ENCODE results near the gene MEIKIN.

DNA sequence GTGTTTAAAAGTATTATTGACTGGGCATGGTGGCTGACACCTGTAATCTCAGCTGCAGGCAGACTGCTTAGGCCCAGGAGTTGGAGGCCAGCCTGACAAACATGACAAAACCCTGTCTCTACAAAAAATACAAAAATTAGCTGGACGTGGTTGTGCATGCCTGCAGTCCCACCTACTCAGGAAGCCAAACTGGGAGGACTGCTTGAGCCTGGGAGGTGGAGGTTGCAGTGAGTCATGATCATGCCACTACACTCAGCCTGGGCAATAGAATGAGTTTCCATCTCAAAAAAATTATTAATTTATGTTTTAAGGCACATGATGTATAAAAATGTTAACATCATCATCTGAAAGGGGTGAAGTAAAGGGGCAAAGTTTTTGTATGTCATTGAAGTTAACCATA is 98.9 kb downstream of the MEIKIN start:
- TF ChIP-seq POLR2AphosphoS5 (IDR thresholded peaks at IDR 0.05) (no peak), POLR2A (IDR thresholded peaks at IDR 0.05; ENCODE audit: low read depth) (no peak), EP300 (IDR thresholded peaks at IDR 0.05) (no peak)
- TF ChIP-seq, protein P1, sequence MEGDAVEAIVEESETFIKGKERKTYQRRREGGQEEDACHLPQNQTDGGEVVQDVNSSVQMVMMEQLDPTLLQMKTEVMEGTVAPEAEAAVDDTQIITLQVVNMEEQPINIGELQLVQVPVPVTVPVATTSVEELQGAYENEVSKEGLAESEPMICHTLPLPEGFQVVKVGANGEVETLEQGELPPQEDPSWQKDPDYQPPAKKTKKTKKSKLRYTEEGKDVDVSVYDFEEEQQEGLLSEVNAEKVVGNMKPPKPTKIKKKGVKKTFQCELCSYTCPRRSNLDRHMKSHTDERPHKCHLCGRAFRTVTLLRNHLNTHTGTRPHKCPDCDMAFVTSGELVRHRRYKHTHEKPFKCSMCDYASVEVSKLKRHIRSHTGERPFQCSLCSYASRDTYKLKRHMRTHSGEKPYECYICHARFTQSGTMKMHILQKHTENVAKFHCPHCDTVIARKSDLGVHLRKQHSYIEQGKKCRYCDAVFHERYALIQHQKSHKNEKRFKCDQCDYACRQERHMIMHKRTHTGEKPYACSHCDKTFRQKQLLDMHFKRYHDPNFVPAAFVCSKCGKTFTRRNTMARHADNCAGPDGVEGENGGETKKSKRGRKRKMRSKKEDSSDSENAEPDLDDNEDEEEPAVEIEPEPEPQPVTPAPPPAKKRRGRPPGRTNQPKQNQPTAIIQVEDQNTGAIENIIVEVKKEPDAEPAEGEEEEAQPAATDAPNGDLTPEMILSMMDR (IDR thresholded peaks at IDR 0.05): no peak

Measured in esophagus muscularis mucosa (tissue), 4 donors.